HepG2 (cell line): ENCODE data around the gene CRNKL1. TPM values are rescaled to one million over a fixed set of nuclear protein-coding genes. Genes with fewer than 3 reads are reported as not detected.

Experiments used
- ARID2 ChIP-seq: sonication (generic); formaldehyde crosslinking; IDR thresholded peaks from 2 replicates; pipeline ENCODE4 v1.8.1; 2022; ENCODE audit warnings: mild to moderate bottlenecking, missing genetic modification reagents, borderline replicate concordance
- HCFC1 ChIP-seq: fragments of 150-350 bp; IDR thresholded peaks from 2 replicates; pipeline ENCODE4 v1.6.1; 2014; ENCODE audit warnings: low read depth, low read length
- IRF9 ChIP-seq: sonication (generic); formaldehyde crosslinking; IDR thresholded peaks from 2 replicates; pipeline ENCODE4 v1.8.0; 2022; ENCODE audit warnings: missing genetic modification reagents, mild to moderate bottlenecking, borderline replicate concordance
- MATR3 ChIP-seq: sonication (generic); formaldehyde crosslinking; IDR thresholded peaks from 2 replicates; pipeline ENCODE4 v1.4.0; 2020; ENCODE audit warnings: missing genetic modification reagents
- MIER2 ChIP-seq: IDR thresholded peaks from 2 replicates; pipeline ENCODE4 v1.6.1; 2016; ENCODE audit warnings: missing biosample characterization, missing genetic modification reagents
- NFE2L2 ChIP-seq: fragments of 150-350 bp; IDR thresholded peaks from 2 replicates; pipeline ENCODE4 v1.6.1; 2014; ENCODE audit warnings: low read length
- RFX5 ChIP-seq: IDR thresholded peaks from 2 replicates; pipeline ENCODE4 v1.6.1; 2011; ENCODE audit warnings: low read depth, low read length, improper control_type of control experiment
- SMAD9 ChIP-seq: sonication (generic); formaldehyde crosslinking; IDR thresholded peaks from 2 replicates; pipeline ENCODE4 v1.5.1; 2020; ENCODE audit warnings: mild to moderate bottlenecking, missing genetic modification reagents
- SRSF1 ChIP-seq: fragments of 200-400 bp; formaldehyde crosslinking; optimal IDR thresholded peaks from 2 replicates; pipeline ENCODE3; 2017; ENCODE audit warnings: mild to moderate bottlenecking, low read depth, low read length, moderate library complexity
- SRY ChIP-seq: sonication (generic); formaldehyde crosslinking; IDR thresholded peaks from 2 replicates; pipeline ENCODE4 v1.8.0; 2022; ENCODE audit warnings: mild to moderate bottlenecking, missing genetic modification reagents
- TEAD3 ChIP-seq: optimal IDR thresholded peaks from 2 replicates; pipeline ENCODE3; 2016; ENCODE audit warnings: borderline replicate concordance
- TERF1 ChIP-seq: sonication (generic); formaldehyde crosslinking; IDR thresholded peaks from 2 replicates; pipeline ENCODE4 v1.8.0; 2022; ENCODE audit warnings: mild to moderate bottlenecking, missing genetic modification reagents, moderate library complexity
- ZBTB39 ChIP-seq: sonication (generic); formaldehyde crosslinking; IDR thresholded peaks from 2 replicates; pipeline ENCODE4 v1.5.0; 2020; ENCODE audit warnings: missing genetic modification reagents
- ZKSCAN5 ChIP-seq: sonication (generic); formaldehyde crosslinking; IDR thresholded peaks from 2 replicates; pipeline ENCODE4 v1.5.1; 2020; ENCODE audit warnings: mild to moderate bottlenecking, missing genetic modification reagents
- ZNF251 ChIP-seq: sonication (generic); formaldehyde crosslinking; IDR thresholded peaks from 2 replicates; pipeline ENCODE4 v1.9.0; 2021; ENCODE audit warnings: mild to moderate bottlenecking, missing genetic modification reagents
- ZNF598 ChIP-seq: sonication (generic); formaldehyde crosslinking; IDR thresholded peaks from 2 replicates; pipeline ENCODE4 v1.5.1; 2020; ENCODE audit warnings: mild to moderate bottlenecking, missing genetic modification reagents, borderline replicate concordance
- ZNF709 ChIP-seq: sonication (generic); formaldehyde crosslinking; IDR thresholded peaks from 2 replicates; pipeline ENCODE4 v1.5.0; 2020; ENCODE audit warnings: mild to moderate bottlenecking, missing genetic modification reagents
- ZNF737 ChIP-seq: sonication (generic); formaldehyde crosslinking; IDR thresholded peaks from 2 replicates; pipeline ENCODE4 v1.5.0; 2020; ENCODE audit warnings: missing genetic modification reagents, mild to moderate bottlenecking, borderline replicate concordance
- ZNF879 ChIP-seq: sonication (generic); formaldehyde crosslinking; IDR thresholded peaks from 2 replicates; pipeline ENCODE4 v1.8.1; 2023; ENCODE audit warnings: missing genetic modification reagents
- polyA plus RNA-seq, 8 experiments: library from polyadenylated mRNA; depleted of rRNA in 3 of 8; stranded (reverse) in 7 of 8; unstranded in 1 of 8; fragments of >200 nt; fragmentation: Illumina TruSeq in 4 of 8; extraction: Trizol in 4 of 8; gene quantifications; 2 replicates each; pipeline versions ENCODE4 v1.2.1 to v1.2.3, GENCODE V29; 2011 to 2016; ENCODE audit warnings: low read depth in 4 of 8, missing spikeins in 1 of 8, mixed read lengths in 1 of 8; ENCODE audit not compliant: insufficient read depth in 1 of 8
- total RNA-seq, 5 experiments: library from RNA; depleted of rRNA; stranded (reverse); fragments of >200 nt; fragmentation: Illumina TruSeq; extraction: Trizol; gene quantifications; 2 replicates each; pipeline ENCODE4 v1.2.3, GENCODE V29; 2016; ENCODE audit warnings: low read depth in 1 of 5
- TF ChIP-seq, protein P1 (sequence below): sonication (generic); formaldehyde crosslinking; IDR thresholded peaks from 2 replicates; pipeline ENCODE4 v1.8.1; 2023; ENCODE audit warnings: missing genetic modification reagents, mild to moderate bottlenecking, borderline replicate concordance
- TF ChIP-seq, protein P2 (sequence below): sonication (generic); formaldehyde crosslinking; IDR thresholded peaks from 2 replicates; pipeline ENCODE4 v1.5.0; 2020; ENCODE audit warnings: missing genetic modification reagents
- TF ChIP-seq, protein P3 (sequence below): sonication (generic); formaldehyde crosslinking; IDR thresholded peaks from 2 replicates; pipeline ENCODE4 v1.4.0; 2020; ENCODE audit warnings: missing genetic modification reagents

CRNKL1 gene
- total and polyA plus RNA-seq, 2 of the 13 experiments (the other 11 are each of a cell fraction or from before 2014, with no cell fraction given), result 12.3 to 64.5 TPM

GRCh38 chr20:20017001-20017843 is 35.0 kb downstream of the CRNKL1 start, which contains the start of gene NAA20 (continued):
- no peak for TF ChIP-seq MATR3 (CRISPR knock-in tag)
- TF ChIP-seq, protein P1, sequence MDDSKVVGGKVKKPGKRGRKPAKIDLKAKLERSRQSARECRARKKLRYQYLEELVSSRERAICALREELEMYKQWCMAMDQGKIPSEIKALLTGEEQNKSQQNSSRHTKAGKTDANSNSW, result peak; percentile 46; the same call in 1 of the 2 replicates
- TF ChIP-seq, protein P2, sequence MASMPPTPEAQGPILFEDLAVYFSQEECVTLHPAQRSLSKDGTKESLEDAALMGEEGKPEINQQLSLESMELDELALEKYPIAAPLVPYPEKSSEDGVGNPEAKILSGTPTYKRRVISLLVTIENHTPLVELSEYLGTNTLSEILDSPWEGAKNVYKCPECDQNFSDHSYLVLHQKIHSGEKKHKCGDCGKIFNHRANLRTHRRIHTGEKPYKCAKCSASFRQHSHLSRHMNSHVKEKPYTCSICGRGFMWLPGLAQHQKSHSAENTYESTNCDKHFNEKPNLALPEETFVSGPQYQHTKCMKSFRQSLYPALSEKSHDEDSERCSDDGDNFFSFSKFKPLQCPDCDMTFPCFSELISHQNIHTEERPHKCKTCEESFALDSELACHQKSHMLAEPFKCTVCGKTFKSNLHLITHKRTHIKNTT, result no peak
- TF ChIP-seq ZNF737 (CRISPR knock-in tag), result no peak; the same call in 1 of the 2 replicates
- peak; percentile 82; the same call in 1 of the 2 replicates for TF ChIP-seq ZNF251 (CRISPR knock-in tag)
- TF ChIP-seq HCFC1, result peak; percentile 80
- peak; percentile 97; the same call in 1 of the 2 replicates for TF ChIP-seq SMAD9 (CRISPR knock-in tag)
- no peak for TF ChIP-seq NFE2L2
- TF ChIP-seq, protein P3, sequence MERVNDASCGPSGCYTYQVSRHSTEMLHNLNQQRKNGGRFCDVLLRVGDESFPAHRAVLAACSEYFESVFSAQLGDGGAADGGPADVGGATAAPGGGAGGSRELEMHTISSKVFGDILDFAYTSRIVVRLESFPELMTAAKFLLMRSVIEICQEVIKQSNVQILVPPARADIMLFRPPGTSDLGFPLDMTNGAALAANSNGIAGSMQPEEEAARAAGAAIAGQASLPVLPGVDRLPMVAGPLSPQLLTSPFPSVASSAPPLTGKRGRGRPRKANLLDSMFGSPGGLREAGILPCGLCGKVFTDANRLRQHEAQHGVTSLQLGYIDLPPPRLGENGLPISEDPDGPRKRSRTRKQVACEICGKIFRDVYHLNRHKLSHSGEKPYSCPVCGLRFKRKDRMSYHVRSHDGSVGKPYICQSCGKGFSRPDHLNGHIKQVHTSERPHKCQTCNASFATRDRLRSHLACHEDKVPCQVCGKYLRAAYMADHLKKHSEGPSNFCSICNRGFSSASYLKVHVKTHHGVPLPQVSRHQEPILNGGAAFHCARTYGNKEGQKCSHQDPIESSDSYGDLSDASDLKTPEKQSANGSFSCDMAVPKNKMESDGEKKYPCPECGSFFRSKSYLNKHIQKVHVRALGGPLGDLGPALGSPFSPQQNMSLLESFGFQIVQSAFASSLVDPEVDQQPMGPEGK (CRISPR knock-in tag), result peak; percentile 41
- peak; percentile 89 for TF ChIP-seq ZNF709
- peak; percentile 79 for TF ChIP-seq TEAD3 (CRISPR knock-in tag)
- TF ChIP-seq SRY (CRISPR knock-in tag), result peak; percentile 99
- TF ChIP-seq MIER2 (CRISPR knock-in tag), result 0 out of 2 replicates have a peak, but pooled peaks have one; percentile 76
- TF ChIP-seq IRF9 (CRISPR knock-in tag), result peak; percentile 97
- TF ChIP-seq SRSF1, result peak; percentile 46
- peak; percentile 93 for TF ChIP-seq ZNF879 (CRISPR knock-in tag)
- TF ChIP-seq ZKSCAN5, result no peak; the same call in 1 of the 2 replicates
- TF ChIP-seq TERF1 (CRISPR knock-in tag), result no peak
- TF ChIP-seq ZBTB39 (CRISPR knock-in tag), result no peak; the same call in 1 of the 2 replicates
- peak; percentile 62; the same call in 1 of the 2 replicates for TF ChIP-seq RFX5
- TF ChIP-seq ZNF598 (CRISPR knock-in tag), result peak; percentile 87; the same call in 1 of the 2 replicates
- peak; percentile 94 for TF ChIP-seq ARID2 (CRISPR knock-in tag)
